A549 (cell line): Measurements from ENCODE around the gene POU4F3. TPM values are rescaled to one million over a fixed set of nuclear protein-coding genes. Genes with fewer than 3 reads are reported as not detected.

Experiments
- ATAC-seq, 2 experiments: fragments of 200-7000 bp in 1 of 2; fragments of >200 bp in 1 of 2; cut with Nextera tagmentation in 1 of 2; cut with Tn5 transposase in 1 of 2; 3 replicates each; pipeline versions ENCODE4 v1.8.0 to v1.9.1; 2018 to 2020; ENCODE audit warnings: mild to moderate bottlenecking in 1 of 2, moderate library complexity in 1 of 2
- CTCF ChIA-PET: fragments of 300-600 bp; sonication (Branson Sonifier 250); formaldehyde crosslinking; extraction: SDS; loops from one replicate; lab custom pipeline; 2021; ENCODE audit warnings: antibody characterized with exemption, inconsistent platforms; lab: Yijun Ruan, JAX
- POLR2A ChIA-PET: fragments of 350-600 bp; formaldehyde crosslinking; extraction: SDS; loops from one replicate; lab custom pipeline; 2021; ENCODE audit warnings: antibody characterized with exemption, inconsistent platforms; lab: Yijun Ruan, JAX
- DNase-seq, 2 experiments: peaks; one replicate each; pipeline versions ENCODE4 v3.0.0 to v3.0.0-alpha.2; 2011 to 2016; ENCODE audit warnings: low read depth in 1 of 2, low spot score in 1 of 2
- FAIRE-seq: peaks from 2 replicates; lab custom pipeline; 2011; peaks lifted over from hg19 to GRCh38; lab: Jason Lieb, UNC
- H3K27ac ChIP-seq, 2 experiments: fragments of >200 bp; sonication (Bioruptor Twin); formaldehyde crosslinking; 3 replicates each; pipeline ENCODE4 v1.5.1; 2016 to 2017
- H3K4me1 ChIP-seq: fragments of >200 bp; sonication (Bioruptor Twin); formaldehyde crosslinking; 3 replicates; pipeline ENCODE4 v1.6.1; 2016
- H3K4me2 ChIP-seq: fragments of >200 bp; sonication (Bioruptor Twin); formaldehyde crosslinking; 3 replicates; pipeline ENCODE4 v1.6.1; 2016
- H3K4me3 ChIP-seq: fragments of >200 bp; sonication (Bioruptor Twin); formaldehyde crosslinking; 3 replicates; pipeline ENCODE4 v1.5.1; 2016
- H3K9me3 ChIP-seq: fragments of >200 bp; sonication (Bioruptor Twin); formaldehyde crosslinking; 3 replicates; pipeline ENCODE4 v1.6.1; 2016
- CEBPB ChIP-seq, 2 experiments: fragments of >200 bp in 1 of 2; sonication (Bioruptor Twin) in 1 of 2; formaldehyde crosslinking in 1 of 2; IDR thresholded peaks; 2 replicates each; pipeline ENCODE4 v1.6.1; 2012 to 2016
- E2F6 ChIP-seq: IDR thresholded peaks from 2 replicates; pipeline ENCODE4 v1.6.1; 2012; ENCODE audit warnings: low read depth, borderline replicate concordance
- EHF ChIP-seq: fragments of 250-450 bp; sonication (Bioruptor Pico); IDR thresholded peaks from 2 replicates; pipeline ENCODE4 v1.5.0; 2020; ENCODE audit warnings: mild to moderate bottlenecking
- EHMT2 ChIP-seq: fragments of 200-600 bp; sonication (generic); IDR thresholded peaks from 2 replicates; pipeline ENCODE4 v1.6.1; 2016; ENCODE audit warnings: antibody characterized with exemption, low read depth, mild to moderate bottlenecking, moderate library complexity
- ELK1 ChIP-seq: fragments of 150-350 bp; IDR thresholded peaks from 2 replicates; pipeline ENCODE4 v1.6.1; 2014; ENCODE audit warnings: low read depth, mild to moderate bottlenecking, low read length
- EP300 ChIP-seq, 2 experiments: fragments of >200 bp; sonication (Bioruptor Twin); formaldehyde crosslinking; IDR thresholded peaks; 2 replicates in 1 of 2; 3 replicates in 1 of 2; pipeline ENCODE4 v1.6.1; 2016 to 2017
- FOXS1 ChIP-seq: fragments of 250-450 bp; sonication (Bioruptor Pico); IDR thresholded peaks from 2 replicates; pipeline ENCODE4 v1.5.0; 2020; ENCODE audit warnings: mild to moderate bottlenecking, moderate library complexity
- HDAC2 ChIP-seq: fragments of 200-600 bp; sonication (generic); IDR thresholded peaks from 2 replicates; pipeline ENCODE4 v1.6.1; 2016
- HES2 ChIP-seq: fragments of >200 bp; sonication (Bioruptor Twin); formaldehyde crosslinking; IDR thresholded peaks from 2 replicates; pipeline ENCODE4 v1.6.1; 2016
- HMGXB4 ChIP-seq: fragments of 250-450 bp; sonication (Bioruptor Pico); IDR thresholded peaks from 2 replicates; pipeline ENCODE4 v1.5.0; 2021; ENCODE audit warnings: mild to moderate bottlenecking, moderate library complexity, borderline replicate concordance
- HOXB13 ChIP-seq: fragments of 250-450 bp; sonication (Bioruptor Pico); IDR thresholded peaks from 2 replicates; pipeline ENCODE4 v1.5.0; 2020; ENCODE audit warnings: low read depth, mild to moderate bottlenecking, moderate library complexity
- JUN ChIP-seq, 2 experiments: fragments of >200 bp; sonication (Bioruptor Twin); formaldehyde crosslinking; IDR thresholded peaks; 2 replicates in 1 of 2; 3 replicates in 1 of 2; pipeline ENCODE4 v1.6.1; 2016 to 2017
- JUNB ChIP-seq: fragments of >200 bp; sonication (Bioruptor Twin); formaldehyde crosslinking; IDR thresholded peaks from 2 replicates; pipeline ENCODE4 v1.6.1; 2016
- KDM1A ChIP-seq: fragments of 200-600 bp; sonication (generic); IDR thresholded peaks from 2 replicates; pipeline ENCODE4 v1.6.1; 2016; ENCODE audit warnings: low read depth, mild to moderate bottlenecking
- KDM5A ChIP-seq: fragments of 200-600 bp; sonication (generic); IDR thresholded peaks from 2 replicates; pipeline ENCODE4 v1.6.1; 2016; ENCODE audit warnings: antibody characterized with exemption, mild to moderate bottlenecking
- MAFK ChIP-seq: fragments of 450-650 bp; IDR thresholded peaks from 2 replicates; pipeline ENCODE4 v1.6.1; 2014; ENCODE audit not compliant: partially characterized antibody
- NPAS2 ChIP-seq: fragments of 250-450 bp; sonication (Bioruptor Pico); IDR thresholded peaks from 2 replicates; pipeline ENCODE4 v1.8.0; 2022; ENCODE audit warnings: mild to moderate bottlenecking, moderate library complexity, borderline replicate concordance
- PBX3 ChIP-seq: IDR thresholded peaks from 2 replicates; pipeline ENCODE4 v1.6.1; 2012
- POLR2AphosphoS2 ChIP-seq: conservative IDR thresholded peaks from 2 replicates; pipeline ENCODE4 v1.6.1; 2012; ENCODE audit warnings: low read length, improper control_type of control experiment, inconsistent platforms
- RCOR1 ChIP-seq: fragments of 150-350 bp; IDR thresholded peaks from 2 replicates; pipeline ENCODE4 v1.6.1; 2014; ENCODE audit warnings: antibody characterized with exemption, low read length, low read depth
- REST ChIP-seq: fragments of 200-600 bp; sonication (generic); IDR thresholded peaks from 2 replicates; pipeline ENCODE4 v1.6.1; 2016; ENCODE audit warnings: antibody characterized with exemption, mild to moderate bottlenecking, moderate library complexity
- RNF2 ChIP-seq: fragments of 200-600 bp; sonication (generic); IDR thresholded peaks from 2 replicates; pipeline ENCODE4 v1.6.1; 2016; ENCODE audit warnings: low read depth, mild to moderate bottlenecking, antibody characterized with exemption, moderate library complexity, borderline replicate concordance
- TP53 ChIP-seq: fragments of 250-450 bp; sonication (Bioruptor Pico); IDR thresholded peaks from 2 replicates; pipeline ENCODE4 v1.5.0; 2021; ENCODE audit warnings: mild to moderate bottlenecking, moderate library complexity
- ZC3H11A ChIP-seq: fragments of 450-650 bp; IDR thresholded peaks from 2 replicates; pipeline ENCODE4 v1.6.1; 2014; ENCODE audit warnings: antibody characterized with exemption, mild to moderate bottlenecking
- ZNF302 ChIP-seq: fragments of 250-450 bp; sonication (Bioruptor Pico); IDR thresholded peaks from 2 replicates; pipeline ENCODE4 v1.9.0; 2021; ENCODE audit warnings: inconsistent platforms, mild to moderate bottlenecking, moderate library complexity
- ZSCAN20 ChIP-seq: fragments of 250-450 bp; sonication (Bioruptor Pico); IDR thresholded peaks from 2 replicates; pipeline ENCODE4 v1.8.0; 2022; ENCODE audit warnings: mild to moderate bottlenecking, moderate library complexity
- WGBS: methylation state at CpG from one replicate; pipeline ENCODE4 v1.1.6; 2017; ENCODE audit errors: missing lambda C conversion rate; 5-methylcytosine and 5-hydroxymethylcytosine counted together
- polyA plus RNA-seq, 4 experiments: library from polyadenylated mRNA; depleted of rRNA in 3 of 4; stranded (reverse); fragments of >200 nt; fragmentation: RNase III in 1 of 4; extraction: RNeasy Plus Mini Kit Qiagen cat#74134 plus additional on column Dnase treatment in 1 of 4; gene quantifications; 2 replicates in 3 of 4; 3 replicates in 1 of 4; pipeline ENCODE4 v1.2.3, GENCODE V29; 2011 to 2017

The POU4F3 gene
- polyA plus RNA-seq, 2 of the 4 experiments (the other 2 are of a cell fraction), result 0.08 to 0.10 TPM

- ATAC-seq, result no peak
- no peak overlapping the region for H3K4me2 ChIP-seq
- no peak overlapping the region for H3K4me3 ChIP-seq
- FAIRE-seq, result no peak
- POLR2A ChIA-PET, result no interaction called here
- no peaks in the 10 kb centered on the region for H3K4me1 ChIP-seq
- H3K9me3 ChIP-seq, result no peaks in the 10 kb centered on the region
- CTCF ChIA-PET, result no interaction called here
- WGBS, result 76% methylated on average over 41 of the region's 44 CpGs
- no peak overlapping the region for H3K27ac ChIP-seq
- TF ChIP-seq POLR2AphosphoS2 (no peak), ELK1 (no peak), RNF2 (no peak), EP300 (IDR thresholded peaks at IDR 0.05) (no peak), KDM5A (no peak), ZNF302 (no peak), ZC3H11A (no peak), FOXS1 (no peak), NPAS2 (CRISPR knock-in tag) (no peak), CEBPB (IDR thresholded peaks at IDR 0.05) (no peak), HDAC2 (no peak), PBX3 (no peak), TP53 (CRISPR knock-in tag) (no peak), HMGXB4 (CRISPR knock-in tag) (no peak), JUN (IDR thresholded peaks at IDR 0.05) (no peak), ZSCAN20 (CRISPR knock-in tag) (no peak), JUNB (no peak), MAFK (no peak)
- no peak for DNase-seq
Observed at GRCh38 chr5:146339715-146340259, 1.1 kb downstream of the POU4F3 start.

- peak in 1 of 2 experiments; percentile 20 for DNase-seq
- ATAC-seq, result no peak
- Histone ChIP-seq H3K4me3 (no peak overlapping the region), H3K4me1 (no peaks in the 10 kb centered on the region), H3K4me2 (no peak overlapping the region), H3K9me3 (no peaks in the 10 kb centered on the region), H3K27ac (no peak overlapping the region)
- ChIA-PET CTCF (no interaction called here), POLR2A (no interaction called here)
- WGBS, result 63% methylated on average over 40 of the region's 40 CpGs
- TF ChIP-seq EHMT2 (peak; percentile 65; the same call in 1 of the 2 replicates), HOXB13 (no peak), KDM1A (no peak), RCOR1 (no peak), HES2 (no peak), E2F6 (no peak), EHF (CRISPR knock-in tag) (no peak), HMGXB4 (CRISPR knock-in tag) (no peak), REST (peak; percentile 94)
- FAIRE-seq, result no peak
Observed at GRCh38 chr5:146340260-146341081, 1.8 kb downstream of the POU4F3 start.
